SIG-M5 treated with dmso at 0.1 percent for 504 hours (cell line): Measurements from ENCODE around the gene KLHL29.

Source experiments
- DNase-seq: peaks from one replicate; lab custom pipeline; 2025; ENCODE audit not compliant: unreplicated experiment; lab: John Stamatoyannopoulos, UW

KLHL29 gene

GRCh38 chr2:23509103-23509502 is 124.1 kb downstream of the KLHL29 start:
- no peak for DNase-seq

GRCh38 chr2:23509596-23510292 is 124.8 kb downstream of the KLHL29 start:
- no peak for DNase-seq

GRCh38 chr2:23510471-23510870 is 125.5 kb downstream of the KLHL29 start:
- no peak for DNase-seq

- DNase-seq, result no peak
Observed at GRCh38 chr2:23512778-23513177, 127.8 kb downstream of the KLHL29 start.

GRCh38 chr2:23513245-23513871 is 128.4 kb downstream of the KLHL29 start:
- DNase-seq, result no peak

- DNase-seq, result no peak
Observed at GRCh38 chr2:23513872-23514793, 129.2 kb downstream of the KLHL29 start.

- DNase-seq, result no peak
Observed at GRCh38 chr2:23516520-23517256, 131.7 kb downstream of the KLHL29 start.

GRCh38 chr2:23518481-23519333 is 133.7 kb downstream of the KLHL29 start:
- DNase-seq, result no peak

- DNase-seq, result no peak
Observed at GRCh38 chr2:23519334-23519651, 134.3 kb downstream of the KLHL29 start.

GRCh38 chr2:23520256-23520655 is 135.3 kb downstream of the KLHL29 start:
- DNase-seq, result no peak

- DNase-seq, result no peak
Observed at GRCh38 chr2:23521060-23521459, 136.1 kb downstream of the KLHL29 start.

GRCh38 chr2:23522726-23523372 is 137.9 kb downstream of the KLHL29 start:
- no peak for DNase-seq

- no peak for DNase-seq
Observed at GRCh38 chr2:23523373-23524260, 138.6 kb downstream of the KLHL29 start.

GRCh38 chr2:23524261-23524706 is 139.3 kb downstream of the KLHL29 start:
- no peak for DNase-seq

GRCh38 chr2:23525137-23525765 is 140.3 kb downstream of the KLHL29 start:
- no peak for DNase-seq

GRCh38 chr2:23526114-23526513 is 141.1 kb downstream of the KLHL29 start:
- DNase-seq, result no peak

GRCh38 chr2:23526835-23527790 is 142.1 kb downstream of the KLHL29 start:
- DNase-seq, result no peak
